H54 (cell line): ENCODE measurements around the gene ZNF839.
"Not testable (repeated sequence)": the region's sequence is repeated elsewhere in the genome, so short reads cannot be mapped to it uniquely, and the experiment has no call there.

Source experiments
- DNase-seq: peaks from one replicate; pipeline ENCODE4 v3.0.0; 2011; ENCODE audit warnings: low spot score, mixed read lengths; ENCODE audit not compliant: insufficient read length
- FAIRE-seq: peaks from 3 replicates; lab custom pipeline; 2011; peaks lifted over from hg19 to GRCh38; lab: Jason Lieb, UNC
- POLR2A ChIP-seq: IDR thresholded peaks from 2 replicates; pipeline ENCODE4 v1.6.1; 2011; ENCODE audit warnings: low read depth, mild to moderate bottlenecking, low read length

The ZNF839 gene

GRCh38 chr14:102293781-102294180, 25.8 kb upstream of the ZNF839 start:
- TF ChIP-seq POLR2A, result no peak
- DNase-seq (no peak), FAIRE-seq (peak; percentile 61)

GRCh38 chr14:102295270-102295669, 24.3 kb upstream of the ZNF839 start:
- FAIRE-seq (peak; percentile 84), DNase-seq (no peak)
- no peak for TF ChIP-seq POLR2A

DNA sequence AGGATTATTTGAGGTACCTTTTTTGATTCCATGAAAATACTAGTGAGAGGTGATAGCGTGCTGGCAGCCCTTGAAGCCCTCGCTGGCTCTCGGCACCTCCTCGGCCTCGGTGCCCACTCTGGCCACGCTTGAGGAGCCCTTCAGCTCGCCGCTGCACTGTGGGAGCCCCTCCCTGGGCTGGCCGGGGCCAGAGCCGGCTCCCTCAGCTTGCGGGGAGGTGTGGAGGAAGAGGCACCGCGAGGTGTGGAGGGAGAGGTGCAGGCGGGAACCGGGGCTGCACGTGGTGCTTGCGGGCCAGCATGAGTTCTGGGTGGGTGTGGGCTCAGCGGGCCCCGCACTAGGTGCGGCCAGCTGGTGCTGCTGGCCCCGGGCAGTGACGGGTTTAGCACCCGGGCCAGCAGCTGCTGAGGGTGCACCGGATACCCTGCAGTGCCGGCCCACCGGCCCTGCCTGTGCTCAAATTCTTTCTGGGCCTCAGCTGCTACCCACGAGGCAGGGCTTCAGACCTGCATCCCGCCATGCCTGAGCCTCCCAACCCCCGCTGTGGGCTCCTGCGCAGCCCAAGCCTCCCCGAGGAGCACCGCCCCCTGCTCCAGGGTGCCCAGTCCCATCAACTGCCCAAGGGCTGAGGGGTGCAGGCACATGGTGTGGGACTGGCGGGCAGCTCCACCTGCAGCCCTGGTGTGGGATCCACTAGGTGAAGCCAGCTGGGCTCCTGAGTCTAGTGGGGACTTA, 21.9 kb upstream of the ZNF839 start:
- no peak for TF ChIP-seq POLR2A
- FAIRE-seq, result no peak
- no peak for DNase-seq

DNA sequence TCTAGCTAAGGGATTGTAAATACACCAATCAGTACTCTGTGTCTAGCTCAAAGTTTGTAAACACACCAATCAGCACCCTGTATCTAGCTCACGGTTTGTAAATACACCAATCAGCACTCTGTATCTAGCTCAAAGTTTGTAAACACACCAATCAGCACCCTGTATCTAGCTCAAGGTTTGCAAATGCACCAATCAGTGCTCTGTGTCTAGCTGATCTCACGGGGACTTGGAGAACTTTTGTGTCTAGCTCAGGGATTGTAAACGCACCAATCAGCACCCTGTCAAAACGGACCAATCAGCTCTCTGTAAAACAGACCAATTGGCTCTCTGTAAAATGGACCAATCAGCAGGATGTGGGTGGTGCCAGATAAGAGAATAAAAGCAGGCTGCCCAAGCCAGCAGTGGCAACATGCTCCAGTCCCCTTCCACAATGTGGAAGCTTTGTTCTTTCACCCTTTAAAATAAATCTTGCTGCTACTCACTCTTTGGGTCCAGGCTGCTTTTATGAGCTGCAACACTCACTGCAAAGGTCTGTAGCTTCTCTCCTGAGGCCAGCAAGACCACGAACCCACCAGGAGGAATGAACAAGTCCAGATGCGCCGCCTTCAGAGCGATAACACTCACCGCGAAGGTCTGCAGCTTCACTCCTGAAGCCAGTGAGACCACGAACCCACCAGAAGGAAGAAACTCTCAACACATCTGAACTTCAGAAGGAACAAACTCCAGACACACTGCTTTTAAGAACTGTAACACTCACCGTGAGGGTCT, 21.1 kb upstream of the ZNF839 start:
- not testable (repeated sequence) for DNase-seq, FAIRE-seq

DNA sequence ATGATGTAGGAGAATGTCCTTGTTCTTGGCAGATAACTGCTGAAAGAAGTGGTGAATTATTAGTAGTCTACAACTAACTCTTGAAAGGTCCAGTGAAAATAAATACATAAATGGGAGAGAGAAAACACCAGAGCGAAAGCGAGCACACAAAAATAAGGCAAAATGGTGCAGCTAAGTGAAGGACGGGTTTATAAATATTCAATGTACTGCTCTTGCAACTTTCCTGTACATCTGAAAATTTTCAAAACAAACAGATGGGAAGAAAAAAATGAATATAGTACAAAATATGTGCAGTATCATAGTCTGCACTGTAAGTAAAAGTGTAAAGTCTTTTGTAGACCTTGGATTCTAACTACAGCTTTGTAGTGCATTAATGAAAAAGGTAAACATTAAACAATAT, 15.9 kb upstream of the ZNF839 start:
- DNase-seq, result no peak
- no peak for FAIRE-seq
- no peak for TF ChIP-seq POLR2A

GRCh38 chr14:102304611-102305506, 14.7 kb upstream of the ZNF839 start, which contains the start of gene MOK:
Gene MOK (minus strand): TSS chr14:102305164. CDS start chr14:102304968, 196 bp downstream.
- FAIRE-seq (peak; percentile 99), DNase-seq (peak; percentile 92)
- TF ChIP-seq POLR2A, result no peak; the same call in 1 of the 2 replicates

- TF ChIP-seq POLR2A, result no peak
- FAIRE-seq (no peak), DNase-seq (peak; percentile 79)
These were observed 5.1 kb upstream of the ZNF839 start for GRCh38 chr14:102314242-102315011.

GRCh38 chr14:102315121-102315520, 4.4 kb upstream of the ZNF839 start:
- no peak for TF ChIP-seq POLR2A
- DNase-seq (no peak), FAIRE-seq (no peak)

DNA sequence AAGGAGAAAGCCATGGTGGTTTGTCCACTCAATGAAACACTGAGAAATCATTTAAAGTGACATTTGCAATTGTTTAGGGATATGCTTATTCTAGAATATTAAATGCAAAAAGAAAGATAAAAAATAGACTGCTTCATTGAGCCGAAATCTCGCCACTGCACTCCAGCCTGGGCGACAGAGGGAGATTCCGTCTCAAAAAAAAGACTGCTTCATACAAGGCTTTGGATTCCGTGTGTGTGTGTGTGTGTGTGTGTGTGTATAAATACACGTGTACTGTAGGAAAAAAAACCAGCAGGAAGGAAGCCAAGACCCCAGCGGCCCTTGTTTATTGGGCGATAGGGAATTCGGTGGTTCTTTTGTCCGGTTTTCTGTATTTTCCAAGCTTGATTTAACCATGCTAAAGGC, 3.2 kb upstream of the ZNF839 start:
- DNase-seq (no peak), FAIRE-seq (no peak)
- no peak for TF ChIP-seq POLR2A

DNA sequence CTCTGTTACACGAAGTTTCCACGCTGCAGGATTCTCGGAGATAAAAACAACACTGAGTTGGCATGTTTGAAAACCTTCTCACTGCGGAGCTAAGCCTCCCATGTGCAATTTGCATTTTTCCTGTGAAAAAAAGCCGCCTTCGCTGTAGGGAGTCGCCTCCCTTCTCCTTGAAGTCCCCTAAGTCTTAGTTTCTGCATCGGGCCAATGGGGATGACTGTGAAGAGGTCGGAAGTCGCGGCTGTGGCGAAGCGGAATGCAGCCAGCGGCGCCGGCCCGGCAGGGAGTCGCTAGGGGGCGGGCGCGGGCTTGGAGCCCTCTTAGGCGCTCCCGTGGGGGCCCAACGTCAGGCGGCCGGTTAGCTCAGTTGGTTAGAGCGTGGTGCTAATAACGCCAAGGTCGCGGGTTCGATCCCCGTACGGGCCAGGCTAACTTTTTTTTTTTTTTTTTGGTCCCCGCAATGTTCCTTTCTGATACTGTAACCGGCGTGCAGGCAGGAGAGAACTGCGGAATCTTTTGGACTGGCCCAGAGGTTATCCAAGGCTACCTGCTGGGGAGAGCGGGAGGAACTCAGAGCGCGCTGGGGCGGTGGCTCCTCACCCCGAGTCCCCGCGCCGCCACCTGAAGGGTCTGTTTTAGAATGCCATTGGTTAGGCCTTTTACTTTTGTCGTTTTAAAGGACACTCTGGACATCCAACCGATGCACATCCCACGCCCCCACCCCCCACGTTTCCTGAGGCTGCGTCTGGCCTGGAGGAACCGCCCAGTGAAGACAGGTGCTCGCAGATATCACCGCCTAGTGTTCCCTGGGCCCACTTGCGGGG, 2.6 kb upstream of the ZNF839 start:
- no peak for TF ChIP-seq POLR2A
- peak; percentile 75 for DNase-seq
- peak; percentile 6 for FAIRE-seq

DNA sequence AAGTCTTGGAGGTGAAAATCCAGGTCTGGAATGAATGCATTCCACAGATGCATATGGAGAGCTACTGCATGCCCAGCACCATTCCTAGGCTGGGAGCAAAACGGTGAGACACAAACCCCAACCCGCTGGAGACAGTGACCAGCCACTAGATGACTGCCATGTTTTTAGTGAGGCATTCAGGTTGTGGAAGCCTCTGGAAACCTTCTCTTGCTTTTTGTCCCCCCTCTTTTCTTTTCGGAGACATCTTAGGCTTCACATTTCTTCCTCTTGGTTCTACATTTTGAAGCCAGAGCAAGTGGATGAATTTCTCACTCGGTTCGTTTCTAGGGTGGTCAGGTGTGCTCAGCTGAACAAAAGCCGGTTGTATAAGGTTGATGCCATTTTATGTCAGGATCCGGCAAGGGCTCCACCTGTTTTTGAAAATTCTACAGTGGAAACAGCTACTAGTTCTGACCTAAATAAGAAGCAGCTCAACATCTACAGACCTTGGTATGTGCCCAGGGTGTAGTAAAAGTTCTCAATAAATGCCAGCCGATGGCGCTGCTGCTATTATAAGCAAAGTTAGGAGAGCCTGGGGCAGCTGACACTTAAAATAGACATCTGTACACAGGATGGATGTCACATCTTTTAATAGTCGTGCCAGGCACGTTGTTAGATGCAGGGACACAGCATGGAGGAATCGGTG, 1.8 kb upstream of the ZNF839 start:
- FAIRE-seq (no peak), DNase-seq (no peak)
- no peak for TF ChIP-seq POLR2A
